Prostate gland (tissue), 2 donors: ENCODE data around the gene NPR1. TPM values are rescaled to one million over a fixed set of nuclear protein-coding genes. Genes with fewer than 3 reads are reported as not detected.

ENCODE experiments used
- DNase-seq: peaks from one replicate; pipeline ENCODE4 v3.0.0-alpha.2; 2019; ENCODE audit warnings: low spot score
- H3K27ac ChIP-seq, 2 donors: fragments of 200-600 bp; sonication (generic); 2 replicates each; pipeline ENCODE4 v1.5.1; 2017 to 2019
- H3K27me3 ChIP-seq: fragments of 200-600 bp; sonication (generic); replicated peaks from 2 replicates; pipeline ENCODE4 v1.5.1; 2019; ENCODE audit not compliant: insufficient read depth
- H3K36me3 ChIP-seq, 2 donors: fragments of 200-600 bp; sonication (generic); 1 replicate in 1 of 2; 2 replicates in 1 of 2; pipeline versions ENCODE4 v1.5.1 to v1.8.1; 2017 to 2019
- H3K4me1 ChIP-seq: fragments of 200-600 bp; sonication (generic); replicated peaks from 2 replicates; pipeline ENCODE4 v1.5.1; 2019
- H3K4me3 ChIP-seq, 2 donors: fragments of 200-600 bp; sonication (generic); 2 replicates each; pipeline ENCODE4 v1.5.1; 2017 to 2019
- H3K9me3 ChIP-seq: fragments of 200-600 bp; sonication (generic); 2 replicates; pipeline ENCODE4 v1.5.1; 2017
- CTCF ChIP-seq, 4 experiments: fragments of 200-600 bp in 2 of 4; fragments of 450-650 bp in 2 of 4; sonication (generic) in 2 of 4; IDR thresholded peaks; 1 replicate in 3 of 4; 2 replicates in 1 of 4; pipeline ENCODE4 v1.5.1; 2016 to 2019; ENCODE audit warnings: antibody characterized with exemption in 4 of 4, mild to moderate bottlenecking in 2 of 4, moderate library complexity in 2 of 4
- POLR2A ChIP-seq: fragments of 450-650 bp; IDR thresholded peaks from one replicate; pipeline ENCODE4 v1.6.1; 2016; ENCODE audit warnings: antibody characterized with exemption, mild to moderate bottlenecking
- POLR2AphosphoS5 ChIP-seq: sonication (generic); formaldehyde crosslinking; IDR thresholded peaks from one replicate; pipeline ENCODE4 v1.6.1; 2017; ENCODE audit warnings: antibody characterized with exemption
- WGBS: methylation state at CpG from one replicate; pipeline ENCODE4 v1.1.5; 2018; 5-methylcytosine and 5-hydroxymethylcytosine counted together
- intact Hi-C: fragments of 100-400 bp; cut with DNase I; formaldehyde crosslinking; loops from one replicate; pipeline ENCODE4 v1.14.2; 2022
- total RNA-seq, 2 donors: library from RNA; depleted of rRNA; stranded (reverse); fragments of >200 nt; gene quantifications; one replicate each; pipeline ENCODE4 v1.1.0, GENCODE V29; 2016

Gene NPR1
- total RNA-seq, 2 donors from 2014 or later, result 2.9 to 6.0 TPM

GRCh38 chr1:153642161-153642560, 36.3 kb upstream of the NPR1 start:
- Histone ChIP-seq H3K9me3 (no peaks in the 10 kb centered on the region), H3K4me3 (no peak overlapping the region), H3K36me3 (peaks cover 10 to 20% of the 10 kb centered on the region in 2 donors), H3K4me1 (no peaks in the 10 kb centered on the region), H3K27ac (no peak overlapping the region), H3K27me3 (no peaks in the 10 kb centered on the region)
- WGBS, result 83% methylated on average over 11 of the region's 11 CpGs
- intact Hi-C loops, result no loop called here
- DNase-seq, result no peak
- TF ChIP-seq CTCF (IDR thresholded peaks at IDR 0.05) (no peak), POLR2A (no peak), POLR2AphosphoS5 (no peak)

- Histone ChIP-seq H3K27me3 (no peaks in the 10 kb centered on the region), H3K4me1 (no peaks in the 10 kb centered on the region), H3K27ac (no peak overlapping the region), H3K4me3 (no peak overlapping the region), H3K9me3 (no peaks in the 10 kb centered on the region), H3K36me3 (peaks cover 10 to 16% of the 10 kb centered on the region in 2 donors)
- intact Hi-C loops, result no loop called here
- 88% methylated on average over 11 of the region's 11 CpGs for WGBS
- DNase-seq, result no peak
- no peak for TF ChIP-seq POLR2AphosphoS5
- TF ChIP-seq CTCF (IDR thresholded peaks at IDR 0.05), result no peak
- TF ChIP-seq POLR2A, result no peak
Measured at GRCh38 chr1:153643100-153643499, 35.4 kb upstream of the NPR1 start.

- Histone ChIP-seq H3K4me1 (no peaks in the 10 kb centered on the region), H3K27ac (no peak overlapping the region), H3K9me3 (no peaks in the 10 kb centered on the region), H3K27me3 (no peaks in the 10 kb centered on the region), H3K4me3 (no peak overlapping the region), H3K36me3 (peaks cover 10 to 11% of the 10 kb centered on the region in 2 donors)
- intact Hi-C loops, result no loop called here
- no peak for DNase-seq
- TF ChIP-seq POLR2A, result no peak
Measured at GRCh38 chr1:153643816-153644215, 34.7 kb upstream of the NPR1 start.

- intact Hi-C loops, result no loop called here
- no peaks in the 10 kb centered on the region for H3K27me3 ChIP-seq
- no peak overlapping the region for H3K4me3 ChIP-seq
- peaks cover 6 to 11% of the 10 kb centered on the region in 2 donors for H3K36me3 ChIP-seq
- 84% methylated on average over 5 of the region's 5 CpGs for whole genome bisulfite sequencing
- no peak for TF ChIP-seq POLR2A
- no peak for TF ChIP-seq CTCF (IDR thresholded peaks at IDR 0.05)
- no peak for TF ChIP-seq POLR2AphosphoS5
- no peak for DNase-seq
- H3K9me3 ChIP-seq, result no peaks in the 10 kb centered on the region
- H3K4me1 ChIP-seq, result peaks cover 4% of the 10 kb centered on the region
- H3K27ac ChIP-seq, result no peak overlapping the region
Measured at GRCh38 chr1:153646672-153647345, 31.7 kb upstream of the NPR1 start.

- Histone ChIP-seq H3K27ac (no peak overlapping the region), H3K4me1 (peaks cover 4% of the 10 kb centered on the region), H3K27me3 (no peaks in the 10 kb centered on the region), H3K9me3 (no peaks in the 10 kb centered on the region), H3K36me3 (peaks cover 6 to 11% of the 10 kb centered on the region in 2 donors), H3K4me3 (no peak overlapping the region)
- DNase-seq, result no peak
- no peak for TF ChIP-seq POLR2A
- no peak for TF ChIP-seq CTCF (IDR thresholded peaks at IDR 0.05)
- no peak for TF ChIP-seq POLR2AphosphoS5
- WGBS, result 59% methylated on average over 2 of the region's 2 CpGs
- intact Hi-C loops, result no loop called here
Measured at GRCh38 chr1:153647346-153647714, 31.2 kb upstream of the NPR1 start.
